Glutamatergic neuron (in vitro differentiated cells): Measurements from ENCODE around the gene LONRF2. TPM values are rescaled to one million over a fixed set of nuclear protein-coding genes. Genes with fewer than 3 reads are reported as not detected.

Experiments used
- DNase-seq: peaks from one replicate; pipeline ENCODE4 v3.0.0; 2022
- H3K27ac Mint-ChIP-seq: one replicate; pipeline ENCODE4 v1.8.0; 2020; ENCODE audit warnings: mild to moderate bottlenecking, mixed read lengths, inconsistent platforms; ENCODE audit not compliant: unreplicated experiment
- H3K27me3 Mint-ChIP-seq: one replicate; pipeline ENCODE4 v1.8.0; 2020; ENCODE audit warnings: mild to moderate bottlenecking, moderate library complexity, mixed read lengths, inconsistent platforms; ENCODE audit not compliant: unreplicated experiment
- H3K36me3 Mint-ChIP-seq: one replicate; pipeline ENCODE4 v1.8.0; 2020; ENCODE audit warnings: mild to moderate bottlenecking, mixed read lengths, inconsistent platforms; ENCODE audit not compliant: unreplicated experiment
- H3K4me1 Mint-ChIP-seq: one replicate; pipeline ENCODE4 v1.8.0; 2020; ENCODE audit warnings: mild to moderate bottlenecking, low read depth, mixed read lengths, inconsistent platforms; ENCODE audit not compliant: unreplicated experiment
- H3K4me3 Mint-ChIP-seq: one replicate; pipeline ENCODE4 v1.8.0; 2020; ENCODE audit warnings: mild to moderate bottlenecking, mixed read lengths, inconsistent platforms; ENCODE audit not compliant: unreplicated experiment
- H3K9me3 Mint-ChIP-seq: one replicate; pipeline ENCODE4 v1.8.0; 2020; ENCODE audit warnings: mild to moderate bottlenecking, moderate library complexity, mixed read lengths, inconsistent platforms; ENCODE audit not compliant: unreplicated experiment
- total RNA-seq: library from RNA; stranded (reverse); fragmentation: NEBNext Ultra II Directional; extraction: Animal tissue kit (Norgen Biotek cat#: 25700); gene quantifications from one replicate; pipeline ENCODE4 v1.2.1, GENCODE V29; 2021; ENCODE audit not compliant: unreplicated experiment
- TF ChIP-seq, protein P1 (sequence below): fragments of 200-600 bp; sonication (generic); IDR thresholded peaks from one replicate; pipeline ENCODE4 v1.5.0; 2021; ENCODE audit not compliant: partially characterized antibody, unreplicated experiment

Gene LONRF2
- total RNA-seq, 1 donor from 2014 or later: 1.3 TPM

DNA sequence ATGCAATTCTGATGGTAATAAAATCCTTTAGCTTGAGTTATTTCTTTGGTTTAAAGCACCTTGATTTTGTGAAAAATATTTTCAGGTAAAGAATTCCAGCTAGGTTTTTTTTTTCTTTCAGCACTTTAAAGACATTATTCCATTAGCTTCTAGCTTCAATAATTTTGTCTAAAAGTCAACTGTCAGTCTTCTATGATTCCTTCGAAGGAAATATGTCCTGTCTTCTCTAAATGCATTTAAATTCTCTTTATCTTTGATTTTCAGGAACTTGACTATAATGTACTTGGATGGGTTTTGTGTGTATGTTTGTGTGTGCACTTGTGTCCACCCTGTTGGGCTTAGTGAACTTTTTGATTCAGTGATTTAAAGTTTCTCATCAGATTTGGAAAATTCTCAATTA is 4.7 kb downstream of the LONRF2 start:
- DNase-seq: no peak
- Mint-ChIP-seq H3K27ac (no peak overlapping the region), H3K9me3 (peaks cover 6% of the 10 kb centered on the region), H3K4me1 (no peaks in the 10 kb centered on the region), H3K4me3 (no peak overlapping the region), H3K36me3 (peaks cover 24% of the 10 kb centered on the region), H3K27me3 (peaks cover 6% of the 10 kb centered on the region)
- TF ChIP-seq, protein P1, sequence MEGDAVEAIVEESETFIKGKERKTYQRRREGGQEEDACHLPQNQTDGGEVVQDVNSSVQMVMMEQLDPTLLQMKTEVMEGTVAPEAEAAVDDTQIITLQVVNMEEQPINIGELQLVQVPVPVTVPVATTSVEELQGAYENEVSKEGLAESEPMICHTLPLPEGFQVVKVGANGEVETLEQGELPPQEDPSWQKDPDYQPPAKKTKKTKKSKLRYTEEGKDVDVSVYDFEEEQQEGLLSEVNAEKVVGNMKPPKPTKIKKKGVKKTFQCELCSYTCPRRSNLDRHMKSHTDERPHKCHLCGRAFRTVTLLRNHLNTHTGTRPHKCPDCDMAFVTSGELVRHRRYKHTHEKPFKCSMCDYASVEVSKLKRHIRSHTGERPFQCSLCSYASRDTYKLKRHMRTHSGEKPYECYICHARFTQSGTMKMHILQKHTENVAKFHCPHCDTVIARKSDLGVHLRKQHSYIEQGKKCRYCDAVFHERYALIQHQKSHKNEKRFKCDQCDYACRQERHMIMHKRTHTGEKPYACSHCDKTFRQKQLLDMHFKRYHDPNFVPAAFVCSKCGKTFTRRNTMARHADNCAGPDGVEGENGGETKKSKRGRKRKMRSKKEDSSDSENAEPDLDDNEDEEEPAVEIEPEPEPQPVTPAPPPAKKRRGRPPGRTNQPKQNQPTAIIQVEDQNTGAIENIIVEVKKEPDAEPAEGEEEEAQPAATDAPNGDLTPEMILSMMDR: no peak

DNA sequence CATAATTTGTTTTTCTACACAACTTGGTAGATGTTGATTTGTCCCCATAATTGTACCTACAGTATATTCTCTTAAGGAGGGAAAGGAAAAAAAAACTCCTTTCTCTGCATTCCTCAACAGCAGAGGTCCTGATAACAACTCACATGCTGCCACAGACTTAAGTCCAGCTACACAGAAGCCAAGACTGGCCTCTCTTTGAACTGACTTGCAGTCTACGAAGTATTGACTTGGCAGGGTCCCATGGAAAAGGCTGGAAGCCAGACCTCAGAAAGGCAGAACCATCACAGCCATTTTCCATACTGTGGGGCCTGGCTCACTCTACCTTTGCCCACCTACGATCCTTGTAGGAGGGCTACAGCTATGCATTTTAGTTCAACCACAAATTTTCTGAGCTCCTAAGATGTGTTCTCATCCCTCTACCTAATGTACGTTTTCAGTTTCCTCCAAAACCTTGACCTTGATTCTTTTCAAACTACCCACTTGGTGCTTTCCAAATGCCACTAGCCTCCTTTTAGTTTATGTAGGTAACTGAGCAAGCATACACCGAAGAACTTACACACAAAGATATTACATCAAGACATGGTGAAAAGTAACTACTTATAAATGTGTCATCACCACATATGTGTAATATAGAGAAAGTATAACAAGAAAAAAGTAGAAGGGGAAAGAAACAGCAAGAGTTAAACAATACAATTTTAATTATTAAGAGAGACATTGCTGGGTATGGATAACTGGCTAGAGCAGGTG is 12.2 kb downstream of the LONRF2 start:
- H3K4me1 Mint-ChIP-seq: no peaks in the 10 kb centered on the region
- TF ChIP-seq, protein P1: no peak
- H3K36me3 Mint-ChIP-seq: no peaks in the 10 kb centered on the region
- H3K4me3 Mint-ChIP-seq: no peak overlapping the region
- no peaks in the 10 kb centered on the region for H3K9me3 Mint-ChIP-seq
- H3K27ac Mint-ChIP-seq: no peak overlapping the region
- no peaks in the 10 kb centered on the region for H3K27me3 Mint-ChIP-seq
- no peak for DNase-seq

DNA sequence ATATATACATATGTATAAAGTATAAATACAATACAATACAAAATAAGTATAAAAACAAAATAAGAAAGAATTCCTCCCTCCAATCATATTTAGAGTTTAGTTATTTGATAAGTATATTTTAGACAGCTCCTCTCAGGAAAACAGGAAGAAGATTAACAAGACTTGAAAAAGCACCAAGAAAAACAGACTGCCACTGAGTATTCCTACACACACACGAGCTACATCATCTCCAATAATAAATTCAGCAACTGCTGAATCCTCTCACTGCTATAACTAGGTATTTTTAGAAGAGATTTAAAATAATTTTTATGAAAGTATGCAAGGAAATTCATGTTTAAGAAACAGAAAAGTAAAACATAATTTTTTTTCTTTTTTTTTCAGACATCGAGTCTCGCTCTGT is 13.0 kb downstream of the LONRF2 start:
- Mint-ChIP-seq H3K4me3 (no peak overlapping the region), H3K27ac (no peak overlapping the region), H3K36me3 (no peaks in the 10 kb centered on the region), H3K4me1 (no peaks in the 10 kb centered on the region), H3K27me3 (no peaks in the 10 kb centered on the region), H3K9me3 (no peaks in the 10 kb centered on the region)
- TF ChIP-seq, protein P1: no peak
- no peak for DNase-seq

DNA sequence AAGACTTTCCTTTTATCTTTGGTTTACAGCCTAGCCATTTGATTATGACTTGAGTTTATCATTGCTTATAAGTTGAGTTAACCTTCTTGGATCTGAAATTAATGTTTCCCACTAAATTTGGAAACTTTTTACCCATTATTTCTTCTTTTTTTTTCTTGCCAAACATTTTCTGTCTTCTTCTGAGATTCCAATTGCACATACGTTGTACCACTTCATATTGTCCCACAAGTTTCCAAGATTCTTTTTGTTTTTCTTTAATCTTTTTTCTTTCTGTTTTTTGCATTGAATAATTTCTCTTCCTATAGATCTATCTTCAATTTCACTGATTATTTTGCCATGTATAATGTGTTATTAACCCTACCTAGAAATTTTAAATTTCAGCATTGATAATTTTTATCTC is 18.6 kb downstream of the LONRF2 start:
- Mint-ChIP-seq H3K9me3 (peaks cover 2% of the 10 kb centered on the region), H3K27ac (no peak overlapping the region), H3K4me3 (no peak overlapping the region), H3K36me3 (peaks cover 8% of the 10 kb centered on the region), H3K27me3 (no peaks in the 10 kb centered on the region), H3K4me1 (no peaks in the 10 kb centered on the region)
- TF ChIP-seq, protein P1: no peak
- DNase-seq: no peak

DNA sequence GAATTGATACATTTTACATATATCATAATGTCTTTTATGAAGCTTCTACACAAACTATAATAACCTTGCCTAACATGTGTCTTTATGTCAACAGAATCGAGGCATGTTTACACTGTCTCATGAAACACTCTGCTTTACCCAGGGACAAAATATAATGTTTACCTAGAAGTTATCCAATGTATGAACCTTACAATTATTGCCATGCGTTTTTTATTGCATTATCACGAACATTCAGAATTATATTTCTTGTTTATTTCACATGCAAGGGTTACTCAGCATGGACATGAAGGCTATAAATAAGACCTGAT is 19.8 kb downstream of the LONRF2 start:
- no peak for DNase-seq
- H3K27ac Mint-ChIP-seq: no peak overlapping the region
- peaks cover 2% of the 10 kb centered on the region for H3K9me3 Mint-ChIP-seq
- H3K4me3 Mint-ChIP-seq: no peak overlapping the region
- TF ChIP-seq, protein P1: no peak
- H3K36me3 Mint-ChIP-seq: peaks cover 8% of the 10 kb centered on the region
- H3K4me1 Mint-ChIP-seq: no peaks in the 10 kb centered on the region
- H3K27me3 Mint-ChIP-seq: no peaks in the 10 kb centered on the region
